ENCODE results near the gene KCNMA1.

KCNMA1 gene

GRCh38 chr10:76868098-76868977, 769.3 kb downstream of the KCNMA1 start:
- no peak overlapping the region for H3K4me3 ChIP-seq (ENCODE audit: low read length)
- DNase-seq (ENCODE audit: low read depth, low spot score), result no peak

GRCh38 chr10:76866841-76867586, 770.6 kb downstream of the KCNMA1 start:
- H3K4me3 ChIP-seq (ENCODE audit: low read length), result no peak overlapping the region
- no peak for DNase-seq (ENCODE audit: low read depth, low spot score)

- no peak for DNase-seq (ENCODE audit: low read depth, low spot score)
- H3K4me3 ChIP-seq (ENCODE audit: low read length), result no peak overlapping the region
Measured at GRCh38 chr10:76864922-76865321, 772.7 kb downstream of the KCNMA1 start.

DNA sequence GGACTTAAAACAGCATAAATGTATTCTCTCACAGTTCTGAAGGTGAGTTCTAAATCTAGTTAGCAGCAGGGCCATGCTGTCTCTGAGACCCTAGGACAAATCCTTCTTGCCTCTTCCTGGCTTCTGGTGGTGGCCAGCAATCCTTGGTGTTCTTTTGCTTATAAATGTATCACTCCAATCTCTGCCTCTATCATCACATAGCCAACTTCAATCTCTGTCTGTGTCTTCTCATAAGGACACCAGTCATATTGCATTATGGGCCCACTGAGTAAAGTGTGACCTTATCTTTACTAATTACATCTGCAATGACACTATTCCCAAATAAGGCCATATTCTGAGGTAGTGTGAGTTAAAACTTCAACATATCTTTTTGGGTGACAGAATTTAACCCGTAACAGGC, 778.9 kb downstream of the KCNMA1 start:
- no peak for DNase-seq (ENCODE audit: low read depth, low spot score)

DNA sequence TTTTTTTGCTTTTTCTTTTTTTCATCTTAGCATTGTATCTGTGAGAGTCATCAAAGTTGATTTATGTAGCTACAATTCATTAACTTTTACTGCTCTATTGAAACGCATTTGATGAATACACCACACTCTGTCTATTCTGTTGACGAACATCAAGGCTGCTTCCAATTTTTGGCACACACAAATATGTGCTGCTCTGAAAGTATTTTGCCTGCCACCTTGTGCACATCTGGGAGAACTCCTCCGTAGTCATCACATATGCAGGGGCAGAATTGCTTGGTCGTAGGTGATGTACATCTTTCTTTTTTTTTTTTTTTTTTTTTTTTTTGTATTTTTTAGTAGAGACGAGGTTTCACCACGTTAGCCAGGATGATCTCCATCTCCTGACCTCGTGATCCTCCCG, 796.8 kb downstream of the KCNMA1 start:
- H3K4me3 ChIP-seq (ENCODE audit: low read length), result no peak overlapping the region
- no peak for DNase-seq (ENCODE audit: low read depth, low spot score)

More for the DNA sequence above, 778.9 kb downstream of the KCNMA1 start:
- no peak overlapping the region for H3K4me3 ChIP-seq (ENCODE audit: low read length)

GRCh38 chr10:76839276-76839675, 798.3 kb downstream of the KCNMA1 start:
- DNase-seq (ENCODE audit: low read depth, low spot score), result no peak
- H3K4me3 ChIP-seq (ENCODE audit: low read length), result no peak overlapping the region

- no peak for DNase-seq (ENCODE audit: low read depth, low spot score)
- H3K4me3 ChIP-seq (ENCODE audit: low read length), result no peak overlapping the region
Measured at GRCh38 chr10:76830218-76830617, 807.4 kb downstream of the KCNMA1 start.

DNA sequence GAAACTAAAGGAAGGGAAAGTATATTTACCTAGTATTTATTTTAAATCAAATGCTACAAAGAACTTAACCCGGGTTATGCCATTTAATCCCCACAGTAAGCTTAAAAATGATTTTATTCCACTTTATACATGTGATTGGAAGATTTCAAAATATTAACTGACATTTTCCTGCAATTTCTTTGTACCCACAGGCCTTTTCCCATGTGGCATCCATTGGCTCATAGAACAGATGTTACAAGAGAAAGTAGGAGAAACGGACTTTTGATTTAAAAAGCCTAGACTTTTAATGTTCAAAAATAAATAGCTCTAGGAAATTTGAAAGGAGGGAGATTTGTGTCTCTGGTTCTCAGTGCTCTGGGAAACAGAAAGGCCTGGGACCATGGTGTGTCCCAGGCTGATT, 807.9 kb downstream of the KCNMA1 start:
- DNase-seq (ENCODE audit: low read depth, low spot score), result no peak
- no peak overlapping the region for H3K4me3 ChIP-seq (ENCODE audit: low read length)

All from Jurkat, Clone E6-1 (cell line).